Measurements from ENCODE around the gene DCUN1D2.
"Not testable (repeated sequence)": the region's sequence is repeated elsewhere in the genome, so short reads cannot be mapped to it uniquely, and the experiment has no call there.

DCUN1D2 gene

DNA sequence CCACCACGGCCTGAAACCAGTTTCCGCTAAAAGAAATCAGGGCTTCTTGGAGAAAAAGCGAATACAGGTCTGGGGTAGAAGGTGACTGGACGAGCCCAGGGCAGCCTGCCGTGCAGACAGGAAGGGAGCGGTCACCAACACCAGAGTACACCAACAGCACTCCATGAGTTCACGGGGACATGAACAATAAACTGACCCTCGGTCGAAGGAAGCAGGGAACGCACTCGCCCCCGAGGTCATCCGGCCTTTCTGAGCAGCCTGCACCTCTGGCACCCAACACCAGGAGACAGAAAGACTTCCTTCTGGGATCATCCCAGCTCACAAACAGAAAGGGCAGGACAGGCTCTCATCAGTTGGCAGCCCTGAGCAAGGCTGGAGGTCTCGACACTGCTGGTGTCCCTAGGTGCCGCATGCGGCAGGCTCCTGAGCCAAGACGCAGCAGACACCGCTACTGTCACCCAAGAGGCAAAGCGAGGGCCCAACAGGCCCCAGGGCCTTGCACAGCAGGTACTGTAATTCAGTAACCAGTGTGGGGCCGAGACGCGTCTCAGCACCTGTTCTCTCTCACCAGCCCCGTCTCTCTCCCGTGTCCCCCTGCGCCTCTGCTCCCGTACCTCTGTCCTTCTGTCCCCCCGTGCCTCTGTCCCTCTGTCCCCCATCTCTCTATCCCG is 18.0 kb downstream of the DCUN1D2 start:
- peak overlapping the region in 1 of 2 donors; percentile 24 for H3K27ac ChIP-seq
- TF ChIP-seq, protein P1, sequence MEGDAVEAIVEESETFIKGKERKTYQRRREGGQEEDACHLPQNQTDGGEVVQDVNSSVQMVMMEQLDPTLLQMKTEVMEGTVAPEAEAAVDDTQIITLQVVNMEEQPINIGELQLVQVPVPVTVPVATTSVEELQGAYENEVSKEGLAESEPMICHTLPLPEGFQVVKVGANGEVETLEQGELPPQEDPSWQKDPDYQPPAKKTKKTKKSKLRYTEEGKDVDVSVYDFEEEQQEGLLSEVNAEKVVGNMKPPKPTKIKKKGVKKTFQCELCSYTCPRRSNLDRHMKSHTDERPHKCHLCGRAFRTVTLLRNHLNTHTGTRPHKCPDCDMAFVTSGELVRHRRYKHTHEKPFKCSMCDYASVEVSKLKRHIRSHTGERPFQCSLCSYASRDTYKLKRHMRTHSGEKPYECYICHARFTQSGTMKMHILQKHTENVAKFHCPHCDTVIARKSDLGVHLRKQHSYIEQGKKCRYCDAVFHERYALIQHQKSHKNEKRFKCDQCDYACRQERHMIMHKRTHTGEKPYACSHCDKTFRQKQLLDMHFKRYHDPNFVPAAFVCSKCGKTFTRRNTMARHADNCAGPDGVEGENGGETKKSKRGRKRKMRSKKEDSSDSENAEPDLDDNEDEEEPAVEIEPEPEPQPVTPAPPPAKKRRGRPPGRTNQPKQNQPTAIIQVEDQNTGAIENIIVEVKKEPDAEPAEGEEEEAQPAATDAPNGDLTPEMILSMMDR (IDR thresholded peaks at IDR 0.05): no peak
- no peak for DNase-seq (ENCODE audit: low spot score)
- H3K4me3 ChIP-seq: no peak overlapping the region

DNA sequence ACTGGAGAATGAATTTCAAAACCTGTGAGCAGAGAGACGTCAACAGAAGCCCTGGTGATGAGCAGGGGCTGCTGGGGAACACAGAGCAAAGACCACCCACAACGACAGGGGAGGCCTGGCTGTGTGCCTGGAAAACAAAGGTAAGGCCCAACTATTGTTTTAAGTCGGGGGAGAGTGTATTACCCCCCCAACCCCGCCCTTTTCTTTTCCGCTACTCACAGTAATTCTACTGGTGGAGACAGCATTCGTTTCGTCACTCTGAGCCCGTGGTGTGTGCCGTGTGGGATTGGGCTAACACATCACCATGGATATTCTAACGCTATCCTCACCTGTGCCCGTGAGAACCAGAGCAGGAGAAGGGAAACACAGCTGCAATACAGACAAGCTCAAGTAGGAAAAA is 18.7 kb downstream of the DCUN1D2 start:
- no peak for DNase-seq (ENCODE audit: low spot score)
- TF ChIP-seq, protein P1 (IDR thresholded peaks at IDR 0.05): no peak
- Histone ChIP-seq H3K27ac (no peak overlapping the region), H3K4me3 (no peak overlapping the region)

DNA sequence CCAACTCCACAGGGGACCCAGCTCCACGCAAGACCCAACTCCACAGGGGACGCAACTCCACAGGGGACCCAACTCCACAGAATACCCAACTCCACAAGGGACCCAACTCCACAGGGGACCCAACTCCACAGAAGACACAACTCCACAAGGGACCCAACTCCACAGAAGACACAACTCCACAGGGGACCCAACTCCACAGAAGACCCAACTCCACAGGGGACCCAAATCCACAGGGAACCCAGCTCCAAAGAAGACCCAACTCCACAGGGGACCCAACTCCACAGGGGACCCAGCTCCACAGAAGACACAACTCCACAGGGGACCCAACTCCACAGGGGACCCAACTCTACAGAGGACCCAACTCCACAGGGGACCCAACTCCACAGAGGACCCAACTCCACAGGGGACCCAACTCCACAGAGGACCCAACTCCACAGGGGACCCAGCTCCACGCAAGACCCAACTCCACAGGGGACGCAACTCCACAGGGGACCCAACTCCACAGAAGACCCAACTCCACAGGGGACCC is 19.8 kb downstream of the DCUN1D2 start:
- H3K4me3 ChIP-seq; DNase-seq (ENCODE audit: low spot score); H3K27ac ChIP-seq: not testable (repeated sequence)

DNA sequence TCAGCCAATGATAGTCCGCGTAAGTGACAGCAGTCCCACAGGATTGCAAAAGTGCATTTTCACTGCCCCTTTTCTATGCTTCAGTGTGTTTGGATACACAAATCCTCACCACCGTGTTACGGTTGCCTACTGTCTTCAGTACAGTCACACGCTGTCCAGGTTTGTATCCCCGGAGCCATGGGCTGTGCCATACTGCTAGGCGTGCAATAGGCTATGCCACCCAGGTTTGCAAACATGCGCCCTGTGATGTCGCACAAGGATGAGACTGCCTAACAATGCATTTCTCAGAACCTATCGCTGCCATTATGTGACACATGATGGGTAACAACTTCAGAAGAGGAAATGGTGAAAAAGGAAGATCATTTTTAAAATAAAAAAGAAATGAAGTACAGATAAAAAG is 20.4 kb downstream of the DCUN1D2 start:
- no peak for DNase-seq (ENCODE audit: low spot score)
- TF ChIP-seq, protein P1 (IDR thresholded peaks at IDR 0.05): no peak
- H3K4me3 ChIP-seq: no peak overlapping the region
- H3K27ac ChIP-seq: no peak overlapping the region

DNA sequence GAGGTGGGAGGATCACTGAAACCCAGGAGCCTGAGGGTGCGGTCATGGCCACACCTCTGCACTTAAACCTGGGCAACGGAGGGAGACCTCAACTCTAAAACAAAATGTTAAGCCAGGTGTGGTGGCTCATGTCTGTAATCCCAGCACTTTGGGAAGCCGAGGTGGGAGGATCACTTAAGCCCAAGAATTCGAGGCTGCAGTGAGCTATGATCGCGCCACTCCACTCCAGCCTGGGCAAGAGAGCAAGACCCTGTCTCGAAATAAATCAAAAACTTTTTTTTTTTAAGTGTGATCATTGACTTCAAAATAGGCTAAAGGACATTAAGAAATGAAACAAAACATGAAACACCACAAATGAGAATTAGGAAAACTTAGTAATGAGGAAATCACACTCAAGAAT is 20.9 kb downstream of the DCUN1D2 start:
- TF ChIP-seq, protein P1 (IDR thresholded peaks at IDR 0.05): no peak
- no peak for DNase-seq (ENCODE audit: low spot score)
- Histone ChIP-seq H3K4me3 (no peak overlapping the region), H3K27ac (no peak overlapping the region)

DNA sequence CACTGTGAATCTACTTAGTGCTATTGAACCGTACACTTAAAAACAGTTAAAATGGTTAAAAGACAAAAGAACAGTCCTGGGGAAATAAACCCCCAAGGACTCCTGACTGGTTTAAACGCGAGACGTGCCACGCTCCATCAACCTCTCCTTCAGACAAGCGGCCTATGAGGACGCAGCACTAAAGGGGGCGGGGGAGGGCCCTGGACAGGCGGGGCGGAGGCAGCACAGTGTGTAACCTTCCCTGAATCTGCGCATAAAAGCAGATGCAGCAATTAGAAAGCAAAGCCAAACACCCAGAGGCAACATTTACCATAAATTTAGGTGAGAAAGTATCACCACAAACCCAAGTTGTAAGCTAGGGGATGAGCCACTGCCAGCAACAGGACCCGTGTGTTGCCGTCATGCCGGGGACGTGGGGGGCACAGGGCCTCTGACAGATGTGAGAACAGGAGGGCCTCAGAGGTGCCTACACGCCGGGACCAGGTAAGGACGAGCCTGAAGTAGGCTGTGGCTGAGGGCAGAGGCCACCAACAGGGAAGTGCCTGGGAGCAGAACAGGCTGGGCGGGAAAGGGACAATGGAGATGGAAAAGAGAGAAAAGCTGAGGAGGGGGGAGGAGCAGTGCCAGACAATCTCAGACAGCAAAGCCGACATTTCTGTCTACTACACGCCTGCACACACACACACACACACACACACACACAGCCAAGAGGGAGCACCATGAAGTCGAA is 21.9 kb downstream of the DCUN1D2 start:
- DNase-seq (ENCODE audit: low spot score): no peak
- Histone ChIP-seq H3K4me3 (no peak overlapping the region), H3K27ac (no peak overlapping the region)
- TF ChIP-seq, protein P1 (IDR thresholded peaks at IDR 0.05): no peak

DNA sequence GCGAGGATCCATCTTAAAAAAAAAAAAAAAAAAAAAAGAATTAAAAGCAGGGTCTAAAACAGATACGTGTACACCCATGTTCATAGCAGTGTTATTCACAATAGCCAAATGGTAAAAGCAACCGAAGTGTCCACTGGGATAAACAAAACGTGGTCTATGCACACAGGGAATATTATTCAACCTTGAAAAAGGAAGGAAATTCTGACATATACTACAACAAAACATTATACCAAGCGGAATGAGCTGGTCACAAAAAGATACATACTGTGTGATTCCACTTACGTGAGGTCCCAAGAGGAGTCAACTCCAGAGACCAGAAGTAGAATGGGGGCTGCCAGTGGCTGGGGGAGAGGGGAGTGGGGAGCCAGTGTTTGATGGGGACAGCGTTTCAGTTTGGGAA is 22.5 kb downstream of the DCUN1D2 start:
- no peak overlapping the region for H3K27ac ChIP-seq
- TF ChIP-seq, protein P1 (IDR thresholded peaks at IDR 0.05): no peak
- DNase-seq (ENCODE audit: low spot score): no peak

More for the DNA sequence above, 22.5 kb downstream of the DCUN1D2 start:
- H3K4me3 ChIP-seq: no peak overlapping the region

All from coronary artery (tissue), 2 donors.